ENCODE data around the gene OSTF1. TPM values are rescaled to one million over a fixed set of nuclear protein-coding genes. Genes with fewer than 3 reads are reported as not detected.

Gene OSTF1
- total and polyA plus RNA-seq, 2 experiments from 2014 or later = 15.6 to 24.0 TPM

DNA sequence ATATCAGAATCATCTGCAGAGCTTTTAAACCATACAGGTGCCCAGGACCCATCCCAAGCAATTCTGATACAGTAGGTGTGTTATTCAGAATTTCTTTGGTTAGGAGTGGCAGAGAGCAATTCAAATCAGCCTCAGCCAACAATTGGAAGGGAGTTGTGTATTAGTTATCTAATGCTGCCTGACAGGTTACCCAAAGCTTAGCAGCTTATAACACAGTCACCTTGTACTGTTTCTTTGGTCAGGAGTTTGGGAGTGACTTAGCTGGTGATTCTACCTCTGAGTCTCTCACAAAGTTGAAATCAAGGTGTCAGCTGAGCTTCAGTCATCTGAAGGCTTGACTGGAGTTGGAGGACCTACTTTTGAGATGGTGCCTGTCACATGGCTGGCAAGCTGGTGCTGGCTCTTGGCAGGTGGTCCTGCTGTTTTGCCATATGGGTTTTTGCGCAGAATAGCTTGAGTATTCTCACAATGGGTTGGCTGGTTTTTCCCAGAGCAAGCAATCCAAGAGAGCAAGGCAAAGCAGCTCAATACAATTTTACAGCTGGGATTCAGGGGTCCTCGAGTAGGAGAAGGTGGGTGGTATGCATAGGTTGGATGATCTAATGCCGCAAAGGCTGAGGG lies 41.5 kb upstream of the OSTF1 start:
- Histone ChIP-seq H3K4me3 (no peak overlapping the region), H3K9me2 (ENCODE audit: insufficient read depth) (no peaks in the 10 kb centered on the region; the same call in 1 of the 2 replicates), H2AFZ (no peak overlapping the region), H3K27ac (ENCODE audit: low read depth) (no peak overlapping the region), H3F3A (replicated peaks; ENCODE audit: low read depth) (no peaks in the 10 kb centered on the region), H3K27me3 (ENCODE audit: insufficient read depth) (no peaks in the 10 kb centered on the region), H3K4me1 (ENCODE audit: insufficient read depth) (no peaks in the 10 kb centered on the region), H3K4me2 (no peak overlapping the region), H4K20me1 (replicated peaks; ENCODE audit: insufficient read depth) (no peaks in the 10 kb centered on the region), H3K36me3 (ENCODE audit: insufficient read depth) (no peaks in the 10 kb centered on the region), H3K79me2 (replicated peaks; ENCODE audit: insufficient read depth) (no peaks in the 10 kb centered on the region)
- Mint-ChIP-seq H3K27ac (no peak overlapping the region), H3K9me3 (peaks cover 7% of the 10 kb centered on the region; the same call in 1 of the 3 replicates), H3K27me3 (ENCODE audit: insufficient read depth, low read depth, poor library complexity) (peaks cover 2% of the 10 kb centered on the region), H3K36me3 (ENCODE audit: low read depth) (no peaks in the 10 kb centered on the region), H3K4me1 (no peaks in the 10 kb centered on the region), H3K4me3 (no peak overlapping the region)
- ATAC-seq (no peak), DNase-seq (ENCODE audit: low spot score) (no peak)
- TF ChIP-seq EZH2phosphoT487 (IDR thresholded peaks at IDR 0.05; ENCODE audit: unreplicated experiment) = no peak
- TF ChIP-seq POLR2AphosphoS5 (IDR thresholded peaks at IDR 0.05; ENCODE audit: low read depth) = no peak
- TF ChIP-seq, protein P1, sequence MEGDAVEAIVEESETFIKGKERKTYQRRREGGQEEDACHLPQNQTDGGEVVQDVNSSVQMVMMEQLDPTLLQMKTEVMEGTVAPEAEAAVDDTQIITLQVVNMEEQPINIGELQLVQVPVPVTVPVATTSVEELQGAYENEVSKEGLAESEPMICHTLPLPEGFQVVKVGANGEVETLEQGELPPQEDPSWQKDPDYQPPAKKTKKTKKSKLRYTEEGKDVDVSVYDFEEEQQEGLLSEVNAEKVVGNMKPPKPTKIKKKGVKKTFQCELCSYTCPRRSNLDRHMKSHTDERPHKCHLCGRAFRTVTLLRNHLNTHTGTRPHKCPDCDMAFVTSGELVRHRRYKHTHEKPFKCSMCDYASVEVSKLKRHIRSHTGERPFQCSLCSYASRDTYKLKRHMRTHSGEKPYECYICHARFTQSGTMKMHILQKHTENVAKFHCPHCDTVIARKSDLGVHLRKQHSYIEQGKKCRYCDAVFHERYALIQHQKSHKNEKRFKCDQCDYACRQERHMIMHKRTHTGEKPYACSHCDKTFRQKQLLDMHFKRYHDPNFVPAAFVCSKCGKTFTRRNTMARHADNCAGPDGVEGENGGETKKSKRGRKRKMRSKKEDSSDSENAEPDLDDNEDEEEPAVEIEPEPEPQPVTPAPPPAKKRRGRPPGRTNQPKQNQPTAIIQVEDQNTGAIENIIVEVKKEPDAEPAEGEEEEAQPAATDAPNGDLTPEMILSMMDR (conservative IDR thresholded peaks at IDR 0.05; ENCODE audit: low read depth in 2 of 2) = no peak
- no peak for TF ChIP-seq STAT1 (IDR thresholded peaks at IDR 0.05; ENCODE audit: unreplicated experiment)

DNA sequence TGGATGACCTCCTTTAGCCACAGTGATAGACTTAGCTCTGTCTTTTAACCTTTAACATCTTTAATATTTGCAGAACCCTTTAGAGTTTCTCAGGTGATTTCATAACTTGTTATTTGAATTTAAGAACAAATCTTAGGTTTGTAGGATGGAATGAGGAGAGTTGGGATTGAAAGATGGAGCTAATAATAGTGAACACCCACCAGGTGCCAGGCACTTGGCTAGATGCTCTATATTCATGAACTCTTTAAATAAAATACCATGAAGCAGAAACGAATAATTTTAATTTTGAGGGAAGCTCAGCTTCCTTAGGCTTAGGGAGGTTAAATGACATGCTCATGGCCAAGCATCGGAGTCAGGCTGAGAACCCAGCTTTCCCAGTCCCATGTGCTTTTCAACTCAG lies 40.8 kb upstream of the OSTF1 start:
- no peak overlapping the region for H3K27ac Mint-ChIP-seq
- no peak overlapping the region for H3K4me2 ChIP-seq
- peaks cover 2% of the 10 kb centered on the region for H3K27me3 Mint-ChIP-seq (ENCODE audit: insufficient read depth, low read depth, poor library complexity)
- no peaks in the 10 kb centered on the region; the same call in 1 of the 2 replicates for H3K9me2 ChIP-seq (ENCODE audit: insufficient read depth)
- no peaks in the 10 kb centered on the region for H3K36me3 Mint-ChIP-seq (ENCODE audit: low read depth)
- H3K4me1 ChIP-seq (ENCODE audit: insufficient read depth) = no peaks in the 10 kb centered on the region
- H3K4me3 ChIP-seq = no peak overlapping the region
- ATAC-seq (no peak), DNase-seq (ENCODE audit: low spot score) (no peak)
- no peaks in the 10 kb centered on the region for H3K79me2 ChIP-seq (replicated peaks; ENCODE audit: insufficient read depth)
- no peaks in the 10 kb centered on the region for H3K36me3 ChIP-seq (ENCODE audit: insufficient read depth)
- H4K20me1 ChIP-seq (replicated peaks; ENCODE audit: insufficient read depth) = no peaks in the 10 kb centered on the region
- no peaks in the 10 kb centered on the region for H3K4me1 Mint-ChIP-seq
- H3F3A ChIP-seq (replicated peaks; ENCODE audit: low read depth) = no peaks in the 10 kb centered on the region
- no peak overlapping the region for H3K27ac ChIP-seq (ENCODE audit: low read depth)
- H3K9me3 Mint-ChIP-seq = peaks cover 7% of the 10 kb centered on the region; the same call in 1 of the 3 replicates
- no peak overlapping the region for H2AFZ ChIP-seq
- H3K4me3 Mint-ChIP-seq = no peak overlapping the region
- no peaks in the 10 kb centered on the region for H3K27me3 ChIP-seq (ENCODE audit: insufficient read depth)
- TF ChIP-seq EZH2 (IDR thresholded peaks at IDR 0.05; ENCODE audit: low read depth, unreplicated experiment) (no peak), EZH2phosphoT487 (IDR thresholded peaks at IDR 0.05; ENCODE audit: unreplicated experiment) (no peak), NANOG (IDR thresholded peaks at IDR 0.05; ENCODE audit: borderline replicate concordance) (no peak), ZNF331 (CRISPR knock-in tag; IDR thresholded peaks at IDR 0.05; ENCODE audit: low read depth) (no peak), JUNB (IDR thresholded peaks at IDR 0.05; ENCODE audit: unreplicated experiment) (no peak), CREB1 (CRISPR knock-in tag; IDR thresholded peaks at IDR 0.05; ENCODE audit: low read depth) (no peak), STAT1 (IDR thresholded peaks at IDR 0.05; ENCODE audit: unreplicated experiment) (no peak), ZNF114 (CRISPR knock-in tag; IDR thresholded peaks at IDR 0.05) (no peak), POLR2AphosphoS5 (IDR thresholded peaks at IDR 0.05; ENCODE audit: low read depth) (no peak)
- TF ChIP-seq, protein P2, sequence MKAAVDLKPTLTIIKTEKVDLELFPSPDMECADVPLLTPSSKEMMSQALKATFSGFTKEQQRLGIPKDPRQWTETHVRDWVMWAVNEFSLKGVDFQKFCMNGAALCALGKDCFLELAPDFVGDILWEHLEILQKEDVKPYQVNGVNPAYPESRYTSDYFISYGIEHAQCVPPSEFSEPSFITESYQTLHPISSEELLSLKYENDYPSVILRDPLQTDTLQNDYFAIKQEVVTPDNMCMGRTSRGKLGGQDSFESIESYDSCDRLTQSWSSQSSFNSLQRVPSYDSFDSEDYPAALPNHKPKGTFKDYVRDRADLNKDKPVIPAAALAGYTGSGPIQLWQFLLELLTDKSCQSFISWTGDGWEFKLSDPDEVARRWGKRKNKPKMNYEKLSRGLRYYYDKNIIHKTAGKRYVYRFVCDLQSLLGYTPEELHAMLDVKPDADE (IDR thresholded peaks at IDR 0.05) = no peak
- TF ChIP-seq, protein P1 (conservative IDR thresholded peaks at IDR 0.05; ENCODE audit: low read depth in 2 of 2) = no peak
- TF ChIP-seq, protein P3, sequence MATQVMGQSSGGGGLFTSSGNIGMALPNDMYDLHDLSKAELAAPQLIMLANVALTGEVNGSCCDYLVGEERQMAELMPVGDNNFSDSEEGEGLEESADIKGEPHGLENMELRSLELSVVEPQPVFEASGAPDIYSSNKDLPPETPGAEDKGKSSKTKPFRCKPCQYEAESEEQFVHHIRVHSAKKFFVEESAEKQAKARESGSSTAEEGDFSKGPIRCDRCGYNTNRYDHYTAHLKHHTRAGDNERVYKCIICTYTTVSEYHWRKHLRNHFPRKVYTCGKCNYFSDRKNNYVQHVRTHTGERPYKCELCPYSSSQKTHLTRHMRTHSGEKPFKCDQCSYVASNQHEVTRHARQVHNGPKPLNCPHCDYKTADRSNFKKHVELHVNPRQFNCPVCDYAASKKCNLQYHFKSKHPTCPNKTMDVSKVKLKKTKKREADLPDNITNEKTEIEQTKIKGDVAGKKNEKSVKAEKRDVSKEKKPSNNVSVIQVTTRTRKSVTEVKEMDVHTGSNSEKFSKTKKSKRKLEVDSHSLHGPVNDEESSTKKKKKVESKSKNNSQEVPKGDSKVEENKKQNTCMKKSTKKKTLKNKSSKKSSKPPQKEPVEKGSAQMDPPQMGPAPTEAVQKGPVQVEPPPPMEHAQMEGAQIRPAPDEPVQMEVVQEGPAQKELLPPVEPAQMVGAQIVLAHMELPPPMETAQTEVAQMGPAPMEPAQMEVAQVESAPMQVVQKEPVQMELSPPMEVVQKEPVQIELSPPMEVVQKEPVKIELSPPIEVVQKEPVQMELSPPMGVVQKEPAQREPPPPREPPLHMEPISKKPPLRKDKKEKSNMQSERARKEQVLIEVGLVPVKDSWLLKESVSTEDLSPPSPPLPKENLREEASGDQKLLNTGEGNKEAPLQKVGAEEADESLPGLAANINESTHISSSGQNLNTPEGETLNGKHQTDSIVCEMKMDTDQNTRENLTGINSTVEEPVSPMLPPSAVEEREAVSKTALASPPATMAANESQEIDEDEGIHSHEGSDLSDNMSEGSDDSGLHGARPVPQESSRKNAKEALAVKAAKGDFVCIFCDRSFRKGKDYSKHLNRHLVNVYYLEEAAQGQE (IDR thresholded peaks at IDR 0.05; ENCODE audit: unreplicated experiment) = no peak
